Measurements from ENCODE around the gene RPL27A.

Gene RPL27A

GRCh38 chr11:8686325-8686724 is 3.7 kb downstream of the RPL27A start:
- FAIRE-seq, result no peak

GRCh38 chr11:8688414-8689362 is 6.1 kb downstream of the RPL27A start:
- DNase-seq (ENCODE audit: insufficient read length, low spot score) (peak; percentile 88), FAIRE-seq (peak; percentile 91)
- TF ChIP-seq POLR2AphosphoS5 (IDR thresholded peaks at IDR 0.05; ENCODE audit: low read depth, low read length), result peak; percentile 98
- no peak for TF ChIP-seq SPI1 (IDR thresholded peaks at IDR 0.05; ENCODE audit: low read depth, low read length)
- peak; percentile 36 for TF ChIP-seq PAX5 (IDR thresholded peaks at IDR 0.05; ENCODE audit: insufficient read depth, low read length, severe bottlenecking)
- TF ChIP-seq POLR2A (IDR thresholded peaks at IDR 0.05; ENCODE audit: low read depth, low read length), result peak; percentile 97
- TF ChIP-seq TAF1 (IDR thresholded peaks at IDR 0.05; ENCODE audit: low read depth, low read length), result peak; percentile 93
- no peak; the same call in none of the 2 replicates for TF ChIP-seq POU2F2 (IDR thresholded peaks at IDR 0.05; ENCODE audit: low read depth, low read length)

More at GRCh38 chr11:8686325-8686724, 3.7 kb downstream of the RPL27A start:
- TF ChIP-seq POLR2AphosphoS5 (IDR thresholded peaks at IDR 0.05; ENCODE audit: low read depth, low read length) (no peak; the same call in 1 of the 2 replicates), SPI1 (IDR thresholded peaks at IDR 0.05; ENCODE audit: low read depth, low read length) (no peak), POLR2A (IDR thresholded peaks at IDR 0.05; ENCODE audit: low read depth, low read length) (no peak), PAX5 (IDR thresholded peaks at IDR 0.05; ENCODE audit: insufficient read depth, low read length, severe bottlenecking) (no peak), POU2F2 (IDR thresholded peaks at IDR 0.05; ENCODE audit: low read depth, low read length) (no peak), TAF1 (IDR thresholded peaks at IDR 0.05; ENCODE audit: low read depth, low read length) (no peak)
- no peak for DNase-seq (ENCODE audit: insufficient read length, low spot score)

GRCh38 chr11:8689726-8690255 is 7.2 kb downstream of the RPL27A start:
- no peak for FAIRE-seq
- no peak for TF ChIP-seq POLR2AphosphoS5 (IDR thresholded peaks at IDR 0.05; ENCODE audit: low read depth, low read length)
- no peak for TF ChIP-seq POLR2A (IDR thresholded peaks at IDR 0.05; ENCODE audit: low read depth, low read length)
- TF ChIP-seq SPI1 (IDR thresholded peaks at IDR 0.05; ENCODE audit: low read depth, low read length), result no peak
- no peak for TF ChIP-seq TAF1 (IDR thresholded peaks at IDR 0.05; ENCODE audit: low read depth, low read length)
- no peak for TF ChIP-seq POU2F2 (IDR thresholded peaks at IDR 0.05; ENCODE audit: low read depth, low read length)
- no peak for TF ChIP-seq PAX5 (IDR thresholded peaks at IDR 0.05; ENCODE audit: insufficient read depth, low read length, severe bottlenecking)
- no peak for DNase-seq (ENCODE audit: insufficient read length, low spot score)

- FAIRE-seq (no peak), DNase-seq (ENCODE audit: insufficient read length, low spot score) (no peak)
- TF ChIP-seq TAF1 (IDR thresholded peaks at IDR 0.05; ENCODE audit: low read depth, low read length) (no peak), POLR2A (IDR thresholded peaks at IDR 0.05; ENCODE audit: low read depth, low read length) (peak; percentile 14; the same call in 1 of the 2 replicates)
Measured at GRCh38 chr11:8690374-8691342, 8.1 kb downstream of the RPL27A start.

- TF ChIP-seq PAX5 (IDR thresholded peaks at IDR 0.05; ENCODE audit: insufficient read depth, low read length, severe bottlenecking), result no peak
- TF ChIP-seq POLR2A (IDR thresholded peaks at IDR 0.05; ENCODE audit: low read depth, low read length), result no peak
- TF ChIP-seq SPI1 (IDR thresholded peaks at IDR 0.05; ENCODE audit: low read depth, low read length), result no peak
- no peak for TF ChIP-seq TAF1 (IDR thresholded peaks at IDR 0.05; ENCODE audit: low read depth, low read length)
- no peak for TF ChIP-seq POLR2AphosphoS5 (IDR thresholded peaks at IDR 0.05; ENCODE audit: low read depth, low read length)
- no peak for TF ChIP-seq POU2F2 (IDR thresholded peaks at IDR 0.05; ENCODE audit: low read depth, low read length)
- FAIRE-seq (no peak), DNase-seq (ENCODE audit: insufficient read length, low spot score) (no peak)
Measured at GRCh38 chr11:8691601-8692000, 9.0 kb downstream of the RPL27A start.

- TF ChIP-seq TAF1 (IDR thresholded peaks at IDR 0.05; ENCODE audit: low read depth, low read length) (no peak), POLR2A (IDR thresholded peaks at IDR 0.05; ENCODE audit: low read depth, low read length) (no peak), PAX5 (IDR thresholded peaks at IDR 0.05; ENCODE audit: insufficient read depth, low read length, severe bottlenecking) (no peak), POLR2AphosphoS5 (IDR thresholded peaks at IDR 0.05; ENCODE audit: low read depth, low read length) (no peak), SPI1 (IDR thresholded peaks at IDR 0.05; ENCODE audit: low read depth, low read length) (no peak), POU2F2 (IDR thresholded peaks at IDR 0.05; ENCODE audit: low read depth, low read length) (no peak)
- FAIRE-seq, result no peak
Measured at GRCh38 chr11:8692417-8692816, 9.8 kb downstream of the RPL27A start.

GRCh38 chr11:8693010-8693551 is 10.5 kb downstream of the RPL27A start:
- no peak for DNase-seq (ENCODE audit: insufficient read length, low spot score)
- FAIRE-seq, result no peak
- TF ChIP-seq TAF1 (IDR thresholded peaks at IDR 0.05; ENCODE audit: low read depth, low read length) (no peak), POLR2A (IDR thresholded peaks at IDR 0.05; ENCODE audit: low read depth, low read length) (peak; percentile 37; the same call in 1 of the 2 replicates), POLR2AphosphoS5 (IDR thresholded peaks at IDR 0.05; ENCODE audit: low read depth, low read length) (peak; percentile 49), SPI1 (IDR thresholded peaks at IDR 0.05; ENCODE audit: low read depth, low read length) (no peak)

More at GRCh38 chr11:8692417-8692816, 9.8 kb downstream of the RPL27A start:
- DNase-seq (ENCODE audit: insufficient read length, low spot score), result no peak

- no peak for TF ChIP-seq POLR2AphosphoS5 (IDR thresholded peaks at IDR 0.05; ENCODE audit: low read depth, low read length)
- no peak for TF ChIP-seq SPI1 (IDR thresholded peaks at IDR 0.05; ENCODE audit: low read depth, low read length)
- no peak for TF ChIP-seq POLR2A (IDR thresholded peaks at IDR 0.05; ENCODE audit: low read depth, low read length)
- TF ChIP-seq POU2F2 (IDR thresholded peaks at IDR 0.05; ENCODE audit: low read depth, low read length), result no peak
- no peak for TF ChIP-seq TAF1 (IDR thresholded peaks at IDR 0.05; ENCODE audit: low read depth, low read length)
- TF ChIP-seq PAX5 (IDR thresholded peaks at IDR 0.05; ENCODE audit: insufficient read depth, low read length, severe bottlenecking), result no peak
- FAIRE-seq, result no peak
- no peak for DNase-seq (ENCODE audit: insufficient read length, low spot score)
Measured at GRCh38 chr11:8693555-8693954, 11.0 kb downstream of the RPL27A start.
